CD14-positive monocyte (primary cell): Measurements from ENCODE around the gene C20orf144. TPM values are rescaled to one million over a fixed set of nuclear protein-coding genes. Genes with fewer than 3 reads are reported as not detected.

ENCODE experiments used
- DNase-seq, 3 donors: peaks; one replicate each; pipeline ENCODE4 v3.0.0-alpha.2; 2011 to 2022
- H2AFZ ChIP-seq: 2 replicates; pipeline ENCODE4 v1.6.0; 2012; ENCODE audit warnings: mild to moderate bottlenecking, low read depth, low read length, inconsistent platforms; ENCODE audit not compliant: insufficient read depth, poor library complexity, severe bottlenecking
- H3K27ac ChIP-seq, 2 donors: 1 replicate in 1 of 2; 2 replicates in 1 of 2; pipeline ENCODE4 v1.5.1; 2012 to 2013; ENCODE audit warnings: low read length in 2 of 2, control low read depth in 1 of 2, inconsistent platforms in 1 of 2, low read depth in 1 of 2, mild to moderate bottlenecking in 1 of 2
- H3K27me3 ChIP-seq, 2 donors: one replicate each; pipeline versions ENCODE4 v1.6.0 to v1.6.1; 2011 to 2013; ENCODE audit warnings: low read length in 2 of 2; ENCODE audit not compliant: control insufficient read depth in 2 of 2, insufficient read depth in 2 of 2
- H3K36me3 ChIP-seq, 2 donors: replicated peaks in 1 of 2; 1 replicate in 1 of 2; 2 replicates in 1 of 2; pipeline versions ENCODE4 v1.5.1 to v1.6.1; 2012 to 2013; ENCODE audit warnings: low read length in 2 of 2, control low read depth in 1 of 2, inconsistent platforms in 1 of 2, mild to moderate bottlenecking in 1 of 2; ENCODE audit not compliant: insufficient read depth in 2 of 2, control insufficient read depth in 1 of 2
- H3K4me1 ChIP-seq, 2 donors: 1 replicate in 1 of 2; 2 replicates in 1 of 2; pipeline versions ENCODE4 v1.5.1 to v1.6.1; 2012 to 2013; ENCODE audit warnings: low read length in 2 of 2, control low read depth in 1 of 2, inconsistent platforms in 1 of 2, mild to moderate bottlenecking in 1 of 2, moderate library complexity in 1 of 2; ENCODE audit not compliant: insufficient read depth in 2 of 2, control insufficient read depth in 1 of 2
- H3K4me2 ChIP-seq: replicated peaks from 2 replicates; pipeline ENCODE3; 2012; ENCODE audit warnings: low read length, moderate library complexity, mild to moderate bottlenecking; ENCODE audit not compliant: poor library complexity, severe bottlenecking; ENCODE audit errors: extremely low read depth
- H3K4me3 ChIP-seq, 3 experiments: fragments of 200-600 bp in 1 of 3; sonication (generic) in 1 of 3; replicated peaks in 1 of 3; 1 replicate in 2 of 3; 2 replicates in 1 of 3; pipeline ENCODE4 v1.5.1; 2011 to 2013; ENCODE audit warnings: low read length in 3 of 3, mild to moderate bottlenecking in 3 of 3, control low read depth in 2 of 3, low read depth in 2 of 3, inconsistent platforms in 1 of 3, moderate library complexity in 1 of 3
- H3K79me2 ChIP-seq: 2 replicates; pipeline ENCODE4 v1.6.0; 2012; ENCODE audit warnings: mild to moderate bottlenecking, control low read depth, inconsistent platforms, low read length, moderate library complexity; ENCODE audit not compliant: insufficient read depth
- H3K9ac ChIP-seq: 2 replicates; pipeline ENCODE4 v1.6.0; 2017; ENCODE audit warnings: low read length, mild to moderate bottlenecking; ENCODE audit not compliant: insufficient read depth, poor library complexity, severe bottlenecking
- H3K9me3 ChIP-seq, 2 donors: replicated peaks in 1 of 2; 1 replicate in 1 of 2; 2 replicates in 1 of 2; pipeline versions ENCODE4 v1.5.1 to v1.6.1; 2012 to 2013; ENCODE audit warnings: low read length in 2 of 2, control low read depth in 1 of 2; ENCODE audit not compliant: control insufficient read depth in 1 of 2, insufficient read depth in 1 of 2
- H4K20me1 ChIP-seq: 2 replicates; pipeline ENCODE4 v1.6.0; 2012; ENCODE audit warnings: mild to moderate bottlenecking, low read length, control low read depth, moderate library complexity; ENCODE audit not compliant: insufficient read depth
- H3K27ac Mint-ChIP-seq, 7 donors: one replicate each; pipeline ENCODE4 v1.8.0; 2020; ENCODE audit warnings: mild to moderate bottlenecking in 7 of 7, mixed read lengths in 7 of 7, moderate library complexity in 6 of 7, inconsistent platforms in 2 of 7
- H3K27me3 Mint-ChIP-seq, 3 donors: one replicate each; pipeline ENCODE4 v1.8.0; 2021 to 2022; ENCODE audit warnings: low read depth in 3 of 3, mild to moderate bottlenecking in 3 of 3, mixed read lengths in 3 of 3, moderate library complexity in 3 of 3, inconsistent platforms in 1 of 3
- H3K36me3 Mint-ChIP-seq, 2 donors: one replicate each; pipeline ENCODE4 v1.8.0; 2020; ENCODE audit warnings: mixed read lengths in 2 of 2, inconsistent platforms in 1 of 2, mild to moderate bottlenecking in 1 of 2
- H3K4me1 Mint-ChIP-seq: one replicate; pipeline ENCODE4 v1.8.0; 2020; ENCODE audit warnings: mild to moderate bottlenecking, mixed read lengths
- H3K4me3 Mint-ChIP-seq, 2 donors: one replicate each; pipeline ENCODE4 v1.8.0; 2020; ENCODE audit warnings: mild to moderate bottlenecking in 2 of 2, mixed read lengths in 2 of 2, moderate library complexity in 1 of 2
- H3K9me3 Mint-ChIP-seq, 7 donors: one replicate each; pipeline ENCODE4 v1.8.0; 2020 to 2022; ENCODE audit warnings: mixed read lengths in 7 of 7, mild to moderate bottlenecking in 6 of 7, moderate library complexity in 6 of 7, inconsistent platforms in 2 of 7
- CTCF ChIP-seq: fragments of 200-600 bp; IDR thresholded peaks from one replicate; pipeline ENCODE4 v1.8.0; 2022; ENCODE audit warnings: antibody characterized with exemption, mild to moderate bottlenecking
- WGBS: methylation state at CpG from one replicate; pipeline ENCODE4 v1.1.5; 2013; ENCODE audit warnings: missing lambda C conversion rate; ENCODE audit not compliant: insufficient coverage; 5-methylcytosine and 5-hydroxymethylcytosine counted together
- intact Hi-C, 2 donors: fragments of 100-400 bp; cut with micrococcal nuclease; formaldehyde crosslinking; loops; one replicate each; pipeline versions ENCODE4 v1.15.0 to v1.15.1; 2023
- polyA plus RNA-seq, 3 donors: library from polyadenylated mRNA; depleted of rRNA in 1 of 3; unstranded in 2 of 3; stranded (reverse) in 1 of 3; fragments of 300-500 nt in 2 of 3; fragments of >200 nt in 1 of 3; fragmentation: Illumina TruSeq in 2 of 3; gene quantifications; 1 replicate in 2 of 3; 2 replicates in 1 of 3; pipeline ENCODE4 v1.2.3, GENCODE V29; 2012 to 2021

C20orf144 gene
- polyA plus RNA-seq, 3 donors = 0.13 TPM; not detected in 2

- H3K9me3 Mint-ChIP-seq = peaks cover 0 to 3% (median 0%) of the 10 kb centered on the region in 7 donors
- no peak overlapping the region for H3K27ac Mint-ChIP-seq
- Histone ChIP-seq H4K20me1 (no peaks in the 10 kb centered on the region), H3K9me3 (no peaks in the 10 kb centered on the region), H2AFZ (no peak overlapping the region), H3K9ac (no peak overlapping the region), H3K4me2 (no peak overlapping the region), H3K4me3 (no peak overlapping the region), H3K27me3 (no peaks in the 10 kb centered on the region), H3K4me1 (peaks cover 16 to 22% of the 10 kb centered on the region in 2 donors), H3K36me3 (no peaks in the 10 kb centered on the region), H3K27ac (no peak overlapping the region), H3K79me2 (no peaks in the 10 kb centered on the region)
- WGBS = 96% methylated on average over 21 of the region's 21 CpGs
- H3K4me3 Mint-ChIP-seq = no peak overlapping the region
- H3K27me3 Mint-ChIP-seq = peaks cover 0 to 3% (median 3%) of the 10 kb centered on the region in 3 donors
- intact Hi-C loops = loop anchor here (5.0 to 10.0 kb wide), 3 partner anchors 175 to 335 kb away; partner anchors contain the start of gene RALY (in 2 of the 2)
- peaks cover 0 to 5% of the 10 kb centered on the region in 2 donors for H3K36me3 Mint-ChIP-seq
- TF ChIP-seq CTCF = no peak
- H3K4me1 Mint-ChIP-seq = peaks cover 20% of the 10 kb centered on the region
- DNase-seq = no peak
These were observed 2.0 kb upstream of the C20orf144 start for GRCh38 chr20:33660035-33660684.

DNA sequence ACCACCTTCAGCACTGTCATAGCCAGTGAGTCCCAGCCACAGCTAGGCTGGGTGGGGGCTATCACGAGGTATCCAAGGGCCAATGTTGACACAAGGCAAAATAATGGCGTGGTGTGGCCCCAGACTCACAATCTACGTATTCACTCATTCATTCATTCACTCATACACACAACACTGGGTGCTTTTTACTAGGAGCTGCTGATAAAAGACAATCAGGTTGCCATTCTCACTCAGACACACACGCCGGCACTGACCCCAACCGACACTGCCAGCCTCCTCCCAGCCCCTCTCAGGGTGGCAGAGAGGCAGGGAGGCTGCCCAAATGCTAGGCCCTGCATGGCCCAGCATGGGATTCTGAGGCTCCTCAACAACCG lies 1.5 kb upstream of the C20orf144 start:
- Histone ChIP-seq H4K20me1 (no peaks in the 10 kb centered on the region), H3K9ac (no peak overlapping the region), H3K27me3 (no peaks in the 10 kb centered on the region), H3K4me3 (no peak overlapping the region), H3K4me2 (no peak overlapping the region), H3K36me3 (no peaks in the 10 kb centered on the region), H3K27ac (no peak overlapping the region), H3K79me2 (no peaks in the 10 kb centered on the region), H2AFZ (no peak overlapping the region), H3K9me3 (no peaks in the 10 kb centered on the region), H3K4me1 (peaks cover 17 to 24% of the 10 kb centered on the region in 2 donors)
- intact Hi-C loops = loop anchor here (5.0 to 10.0 kb wide), 3 partner anchors 176 to 334 kb away; partner anchors contain the start of gene RALY (in 2 of the 2)
- H3K27me3 Mint-ChIP-seq = peaks cover under 1 to 3% (median 3%) of the 10 kb centered on the region in 3 donors
- H3K9me3 Mint-ChIP-seq = peaks cover 0 to 3% (median 0%) of the 10 kb centered on the region in 7 donors
- no peak for TF ChIP-seq CTCF
- no peak overlapping the region for H3K4me3 Mint-ChIP-seq
- DNase-seq = no peak
- H3K4me1 Mint-ChIP-seq = peaks cover 20% of the 10 kb centered on the region
- WGBS = 88% methylated on average over 7 of the region's 7 CpGs
- no peak overlapping the region for H3K27ac Mint-ChIP-seq
- peaks cover 0 to 5% of the 10 kb centered on the region in 2 donors for H3K36me3 Mint-ChIP-seq
